Adipocyte (in vitro differentiated cells): ENCODE results near the gene PTGDR2.

Experiments
- DNase-seq: peaks from one replicate; pipeline ENCODE4 v3.0.0-alpha.2; 2015; ENCODE audit warnings: low read depth
- H3K27me3 ChIP-seq: replicated peaks from 2 replicates; pipeline ENCODE4 v1.7.0; 2013; ENCODE audit warnings: mild to moderate bottlenecking, low read length, moderate library complexity; ENCODE audit not compliant: control insufficient read depth, insufficient read depth
- H3K36me3 ChIP-seq: 2 replicates; pipeline ENCODE4 v1.7.0; 2013; ENCODE audit warnings: low read length, mild to moderate bottlenecking, moderate library complexity; ENCODE audit not compliant: control insufficient read depth, insufficient read depth, severe bottlenecking
- H3K4me1 ChIP-seq: 2 replicates; pipeline ENCODE4 v1.7.0; 2013; ENCODE audit warnings: mild to moderate bottlenecking, low read length, moderate library complexity; ENCODE audit not compliant: control insufficient read depth, insufficient read depth
- H3K4me3 ChIP-seq: 2 replicates; pipeline ENCODE4 v1.7.0; 2013; ENCODE audit warnings: mild to moderate bottlenecking, low read length, moderate library complexity
- H3K9ac ChIP-seq: 2 replicates; pipeline ENCODE4 v1.7.0; 2013; ENCODE audit warnings: mild to moderate bottlenecking, low read length, moderate library complexity
- H3K9me3 ChIP-seq: 2 replicates; pipeline ENCODE4 v1.7.0; 2013; ENCODE audit warnings: mild to moderate bottlenecking, low read length, moderate library complexity; ENCODE audit not compliant: control insufficient read depth

PTGDR2 gene

DNA sequence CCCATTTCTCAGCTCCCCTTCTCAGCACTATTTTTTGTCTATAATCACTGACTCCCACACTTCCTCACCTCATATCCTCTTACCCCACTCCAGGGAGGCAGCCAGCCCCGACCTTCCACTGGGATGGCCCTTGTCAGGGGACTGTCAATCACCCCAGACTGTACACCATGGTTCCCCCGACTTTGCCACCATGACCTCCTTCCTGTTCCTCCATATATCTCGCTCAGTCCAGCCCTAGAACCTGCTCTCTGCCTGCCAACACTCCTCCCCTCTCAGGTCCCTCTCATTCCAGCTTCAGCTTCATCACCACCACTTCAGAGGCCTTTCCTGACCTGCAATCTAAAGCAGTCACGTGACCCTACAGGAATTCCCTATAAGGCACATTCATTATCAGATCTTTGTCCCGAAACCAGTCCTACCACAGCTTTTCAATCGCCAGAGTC is 34.1 kb upstream of the PTGDR2 start:
- DNase-seq: no peak

DNA sequence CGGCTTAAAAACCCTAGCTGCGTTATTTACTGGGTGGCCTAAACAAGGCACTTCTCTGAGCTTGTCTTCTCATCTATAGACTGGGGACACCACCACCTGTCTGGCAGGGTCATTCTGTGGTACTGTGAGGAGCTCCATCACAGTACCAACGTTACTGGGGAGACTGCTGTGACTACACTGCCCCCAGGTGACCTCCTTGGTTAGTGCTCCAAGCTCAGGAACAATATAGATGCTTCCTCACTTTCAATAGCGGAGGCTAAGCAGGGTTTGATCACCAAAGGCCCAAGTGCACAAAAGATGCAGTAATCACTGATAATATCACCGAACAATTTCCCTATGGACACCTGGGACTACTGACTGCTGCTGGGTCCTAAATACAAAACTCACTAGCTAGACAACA is 31.8 kb upstream of the PTGDR2 start:
- peak; percentile 53 for DNase-seq
- H3K9me3 ChIP-seq: no peaks in the 10 kb centered on the region
- peaks cover 11% of the 10 kb centered on the region for H3K36me3 ChIP-seq
- H3K4me1 ChIP-seq: no peaks in the 10 kb centered on the region
- no peak overlapping the region for H3K9ac ChIP-seq
- H3K27me3 ChIP-seq: no peaks in the 10 kb centered on the region
- H3K4me3 ChIP-seq: no peak overlapping the region

More for the DNA sequence above, 34.1 kb upstream of the PTGDR2 start:
- Histone ChIP-seq H3K4me3 (no peak overlapping the region), H3K27me3 (no peaks in the 10 kb centered on the region), H3K4me1 (no peaks in the 10 kb centered on the region), H3K9me3 (no peaks in the 10 kb centered on the region), H3K36me3 (peaks cover 29% of the 10 kb centered on the region), H3K9ac (no peak overlapping the region)

- DNase-seq: no peak
- no peaks in the 10 kb centered on the region for H3K9me3 ChIP-seq
- no peak overlapping the region for H3K4me3 ChIP-seq
- peaks cover 3% of the 10 kb centered on the region for H3K36me3 ChIP-seq
- H3K27me3 ChIP-seq: no peaks in the 10 kb centered on the region
- no peak overlapping the region for H3K9ac ChIP-seq
- H3K4me1 ChIP-seq: no peaks in the 10 kb centered on the region
Observed at GRCh38 chr11:60880643-60881282, 25.0 kb upstream of the PTGDR2 start.

DNA sequence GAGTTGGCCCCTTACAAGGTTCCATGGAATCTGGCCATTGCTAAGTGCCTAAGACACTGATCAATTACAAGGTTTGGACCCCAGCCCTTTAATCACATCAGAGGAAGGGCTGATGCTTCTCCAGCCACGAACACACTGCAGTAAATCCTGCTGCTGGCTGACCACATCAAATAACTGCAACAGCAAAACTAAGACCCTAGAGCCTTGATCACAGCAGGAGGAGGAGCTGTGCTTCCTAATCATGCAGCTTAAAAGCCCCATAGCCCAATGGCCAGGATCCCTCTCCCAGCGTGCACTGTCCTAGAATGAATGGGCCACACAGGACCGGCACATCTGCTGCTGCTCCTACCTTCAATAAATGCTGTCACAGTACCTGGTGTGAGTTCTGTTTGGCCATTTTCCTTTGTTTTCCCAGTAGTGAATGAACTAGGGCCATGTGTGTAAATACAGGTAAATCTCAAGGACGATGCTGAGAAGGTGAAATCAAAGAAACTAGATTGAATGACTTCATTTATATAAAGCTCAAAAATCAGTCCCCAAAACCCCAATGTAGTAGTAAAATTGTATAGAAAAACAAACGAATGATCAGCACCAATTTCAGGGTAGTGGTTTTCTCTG is 24.3 kb upstream of the PTGDR2 start:
- H3K9me3 ChIP-seq: no peaks in the 10 kb centered on the region
- H3K27me3 ChIP-seq: no peaks in the 10 kb centered on the region
- H3K36me3 ChIP-seq: peaks cover 3% of the 10 kb centered on the region
- DNase-seq: no peak
- H3K9ac ChIP-seq: no peak overlapping the region
- no peaks in the 10 kb centered on the region for H3K4me1 ChIP-seq
- no peak overlapping the region for H3K4me3 ChIP-seq

DNA sequence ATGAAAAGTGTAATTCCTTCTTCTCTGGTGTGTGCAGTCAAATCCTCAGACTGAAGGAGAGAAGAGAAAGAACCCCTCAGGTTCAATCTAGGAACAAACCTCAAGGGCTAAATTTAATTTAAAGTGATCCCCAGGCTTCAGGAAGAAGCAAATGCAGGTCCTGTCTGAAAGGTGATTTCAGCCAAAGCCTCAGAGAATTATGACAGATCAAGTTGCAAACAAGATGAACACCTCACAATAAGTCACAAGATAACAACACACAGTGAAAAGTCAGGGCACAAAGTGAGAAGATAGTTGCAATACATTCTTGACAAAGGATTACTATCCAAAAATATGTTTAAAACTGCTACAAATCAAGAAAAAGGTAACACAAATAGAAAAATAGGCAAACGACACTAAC is 23.4 kb upstream of the PTGDR2 start:
- no peak overlapping the region for H3K4me3 ChIP-seq
- no peaks in the 10 kb centered on the region for H3K27me3 ChIP-seq
- DNase-seq: no peak
- H3K4me1 ChIP-seq: no peaks in the 10 kb centered on the region
- no peak overlapping the region for H3K9ac ChIP-seq
- no peaks in the 10 kb centered on the region for H3K9me3 ChIP-seq
- peaks cover 3% of the 10 kb centered on the region for H3K36me3 ChIP-seq

DNA sequence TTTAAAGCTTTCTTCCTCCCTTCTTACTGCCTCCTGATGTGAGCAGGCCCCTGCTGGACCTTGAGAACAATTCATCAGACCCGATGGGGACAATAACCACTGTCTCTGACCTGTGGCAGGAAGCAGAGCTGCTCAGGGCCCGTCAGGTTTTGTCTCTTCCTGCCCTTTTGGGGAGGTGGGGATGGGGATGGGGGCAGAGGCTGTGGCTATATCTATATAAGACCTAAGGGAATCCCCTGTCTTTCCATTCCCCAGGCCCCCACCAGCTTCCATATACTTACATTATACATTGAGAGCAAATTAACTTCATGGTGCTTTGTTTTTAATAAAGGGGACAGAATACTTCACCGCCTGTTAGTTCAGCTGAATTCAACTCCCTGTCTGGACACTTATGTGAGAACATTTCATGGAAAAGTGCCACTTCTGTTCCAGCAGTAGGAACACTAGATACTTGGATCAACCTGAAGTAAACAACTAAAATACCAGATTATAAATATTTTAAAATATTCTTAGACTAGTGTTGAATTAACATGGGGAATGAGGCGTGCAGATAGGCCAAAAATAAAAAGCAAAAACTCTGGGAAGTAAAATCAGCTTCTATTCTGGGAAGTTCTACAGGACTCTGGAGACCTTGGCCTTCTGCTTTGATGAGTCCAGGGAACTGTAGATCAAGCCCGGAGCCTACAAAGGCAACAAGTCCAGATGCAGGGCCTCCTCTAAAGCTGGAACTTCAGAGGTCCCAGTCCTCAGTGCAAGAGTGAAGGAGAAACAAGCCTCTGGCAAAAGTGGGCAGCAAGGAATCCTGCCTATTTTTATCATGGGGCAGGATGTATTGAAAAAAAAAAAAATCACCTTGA is 22.7 kb upstream of the PTGDR2 start:
- DNase-seq: no peak
- H3K4me1 ChIP-seq: peaks cover under 1% of the 10 kb centered on the region
- H3K4me3 ChIP-seq: no peak overlapping the region

GRCh38 chr11:60876168-60876485 is 20.4 kb upstream of the PTGDR2 start:
- H3K4me1 ChIP-seq: peaks cover 24% of the 10 kb centered on the region
- H3K9ac ChIP-seq: no peak overlapping the region
- H3K4me3 ChIP-seq: no peak overlapping the region
- no peaks in the 10 kb centered on the region for H3K9me3 ChIP-seq
- no peak for DNase-seq
- peaks cover 3% of the 10 kb centered on the region for H3K36me3 ChIP-seq
- H3K27me3 ChIP-seq: no peaks in the 10 kb centered on the region

More for the DNA sequence above, 22.7 kb upstream of the PTGDR2 start:
- no peaks in the 10 kb centered on the region for H3K9me3 ChIP-seq
- H3K36me3 ChIP-seq: peaks cover 3% of the 10 kb centered on the region
- no peak overlapping the region for H3K9ac ChIP-seq
- H3K27me3 ChIP-seq: no peaks in the 10 kb centered on the region

GRCh38 chr11:60875366-60876167 is 19.8 kb upstream of the PTGDR2 start:
- DNase-seq: no peak
- H3K4me3 ChIP-seq: no peak overlapping the region
- peaks cover 3% of the 10 kb centered on the region for H3K36me3 ChIP-seq
- no peak overlapping the region for H3K9ac ChIP-seq
- H3K9me3 ChIP-seq: no peaks in the 10 kb centered on the region
- no peaks in the 10 kb centered on the region for H3K27me3 ChIP-seq
- peaks cover 27% of the 10 kb centered on the region for H3K4me1 ChIP-seq

DNA sequence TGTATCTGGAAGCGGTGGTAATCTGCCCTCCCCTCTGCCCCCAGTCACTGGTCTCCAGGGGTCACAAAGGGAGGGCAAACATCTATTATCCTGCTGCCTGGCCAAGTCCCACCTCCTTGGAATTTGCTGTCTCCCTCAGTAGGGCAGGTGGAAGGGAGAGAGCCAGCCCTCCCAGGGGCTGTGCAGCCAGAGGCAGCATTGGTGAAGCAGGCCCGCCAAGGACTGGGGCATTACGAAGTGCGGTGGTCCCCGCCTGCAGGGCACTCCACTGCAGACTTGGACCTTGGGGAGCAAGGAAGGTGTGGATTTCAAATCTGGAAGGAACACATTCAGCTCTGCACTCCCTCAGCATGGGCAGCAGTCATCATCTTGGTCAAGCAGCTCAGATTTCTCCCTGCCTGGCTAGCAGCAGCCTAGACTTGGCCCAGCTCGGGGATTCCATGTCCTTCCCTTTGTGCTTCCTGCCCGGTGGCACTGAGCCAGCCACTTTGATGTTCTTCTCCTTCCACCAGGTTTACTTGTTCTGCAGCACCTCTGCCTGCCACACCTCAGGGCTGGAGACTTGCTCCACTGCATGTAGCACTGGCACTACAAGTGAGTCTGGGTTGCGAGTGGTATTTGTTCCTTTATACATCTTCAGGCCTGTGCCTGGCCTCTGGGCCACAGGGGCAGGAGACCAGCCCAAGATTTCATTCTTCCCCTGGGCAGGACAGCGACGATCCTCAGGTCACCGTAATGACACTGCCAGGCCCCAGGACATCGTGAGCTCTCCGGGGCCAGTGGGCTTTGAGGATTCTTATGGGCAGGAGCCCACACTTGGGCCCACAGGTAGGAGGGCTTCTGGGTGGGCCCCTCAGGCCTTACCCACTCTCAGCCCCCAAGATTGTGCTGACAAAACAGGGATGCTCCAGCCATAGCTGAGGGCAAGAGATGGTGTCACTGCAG is 18.9 kb upstream of the PTGDR2 start:
- no peaks in the 10 kb centered on the region for H3K9me3 ChIP-seq
- H3K9ac ChIP-seq: no peak overlapping the region
- peaks cover 27% of the 10 kb centered on the region for H3K4me1 ChIP-seq
- no peaks in the 10 kb centered on the region for H3K36me3 ChIP-seq
- no peak for DNase-seq
- no peaks in the 10 kb centered on the region for H3K27me3 ChIP-seq
- no peak overlapping the region for H3K4me3 ChIP-seq

- H3K36me3 ChIP-seq: no peaks in the 10 kb centered on the region
- DNase-seq: no peak
- no peaks in the 10 kb centered on the region for H3K9me3 ChIP-seq
- H3K27me3 ChIP-seq: no peaks in the 10 kb centered on the region
- peaks cover 27% of the 10 kb centered on the region for H3K4me1 ChIP-seq
- no peak overlapping the region for H3K9ac ChIP-seq
- H3K4me3 ChIP-seq: no peak overlapping the region
Observed at GRCh38 chr11:60873533-60873932, 17.8 kb upstream of the PTGDR2 start.
